ENCODE measurements around the gene DIDO1.

The DIDO1 gene

GRCh38 chr20:62829231-62830230 is 96.8 kb downstream of the DIDO1 start:
- no peak for DNase-seq

- no peak for DNase-seq
Observed at GRCh38 chr20:62828511-62829230, 97.6 kb downstream of the DIDO1 start.

GRCh38 chr20:62828051-62828450 is 98.3 kb downstream of the DIDO1 start:
- no peak for DNase-seq
